ENCODE measurements around the gene UNKL.
A peak's percentile ranks its signal among the peaks of the same experiment; 100 is the strongest.

The UNKL gene

DNA sequence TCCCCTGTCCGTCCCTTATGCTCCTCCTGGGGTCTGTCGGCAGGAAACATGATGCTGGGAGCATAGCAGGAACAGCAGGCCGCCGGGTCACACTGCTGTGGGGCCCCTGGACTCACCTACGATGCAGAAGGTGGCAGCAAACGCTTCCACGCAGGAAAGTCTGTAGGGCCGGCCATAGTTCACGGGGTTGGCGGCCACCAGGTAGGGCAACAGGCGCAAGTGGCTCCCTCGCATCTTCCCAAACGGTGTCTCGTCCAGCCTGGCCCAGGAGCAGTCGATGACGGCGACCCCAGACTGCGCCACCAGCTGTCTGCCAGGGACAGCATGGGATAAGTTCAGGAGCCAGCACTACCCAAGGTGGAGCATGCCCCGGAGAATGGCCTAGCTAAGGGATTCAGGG lies 63.8 kb downstream of the UNKL start:
- DNase-seq (ENCODE audit: insufficient read length, low spot score) (no peak), FAIRE-seq (peak; percentile 13)
- TF ChIP-seq SPI1 (IDR thresholded peaks at IDR 0.05; ENCODE audit: low read depth, low read length) (no peak), TAF1 (IDR thresholded peaks at IDR 0.05; ENCODE audit: low read depth, low read length) (no peak), POU2F2 (IDR thresholded peaks at IDR 0.05; ENCODE audit: low read depth, low read length) (no peak), POLR2AphosphoS5 (IDR thresholded peaks at IDR 0.05; ENCODE audit: low read depth, low read length) (no peak), PAX5 (IDR thresholded peaks at IDR 0.05; ENCODE audit: insufficient read depth, low read length, severe bottlenecking) (no peak), POLR2A (IDR thresholded peaks at IDR 0.05; ENCODE audit: low read depth, low read length) (no peak)

DNA sequence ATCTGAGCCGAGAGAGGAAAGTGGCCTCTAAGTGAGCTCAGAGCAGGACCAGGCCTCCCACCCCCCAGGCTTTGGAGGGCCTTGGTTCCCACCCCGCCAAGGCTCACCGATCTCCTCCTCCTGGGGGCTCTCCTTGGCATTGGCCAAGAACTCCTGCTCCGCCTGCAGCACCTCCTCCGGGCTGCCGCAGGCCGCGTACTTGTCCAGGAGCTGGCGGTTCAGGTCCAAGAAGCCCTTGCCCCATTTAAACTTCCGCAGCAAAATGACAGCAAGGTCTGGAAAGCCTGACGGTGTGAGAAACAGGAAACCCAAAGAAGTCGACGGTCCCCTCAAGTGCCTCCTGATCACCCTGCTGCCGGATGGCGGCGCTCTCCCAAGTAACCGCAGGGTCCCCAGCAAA lies 64.6 kb downstream of the UNKL start:
- no peak for DNase-seq (ENCODE audit: insufficient read length, low spot score)
- FAIRE-seq, result no peak
- TF ChIP-seq POLR2AphosphoS5 (IDR thresholded peaks at IDR 0.05; ENCODE audit: low read depth, low read length), result no peak
- no peak for TF ChIP-seq POLR2A (IDR thresholded peaks at IDR 0.05; ENCODE audit: low read depth, low read length)
- no peak for TF ChIP-seq SPI1 (IDR thresholded peaks at IDR 0.05; ENCODE audit: low read depth, low read length)
- TF ChIP-seq PAX5 (IDR thresholded peaks at IDR 0.05; ENCODE audit: insufficient read depth, low read length, severe bottlenecking), result no peak
- TF ChIP-seq TAF1 (IDR thresholded peaks at IDR 0.05; ENCODE audit: low read depth, low read length), result no peak
- TF ChIP-seq POU2F2 (IDR thresholded peaks at IDR 0.05; ENCODE audit: low read depth, low read length), result no peak

DNA sequence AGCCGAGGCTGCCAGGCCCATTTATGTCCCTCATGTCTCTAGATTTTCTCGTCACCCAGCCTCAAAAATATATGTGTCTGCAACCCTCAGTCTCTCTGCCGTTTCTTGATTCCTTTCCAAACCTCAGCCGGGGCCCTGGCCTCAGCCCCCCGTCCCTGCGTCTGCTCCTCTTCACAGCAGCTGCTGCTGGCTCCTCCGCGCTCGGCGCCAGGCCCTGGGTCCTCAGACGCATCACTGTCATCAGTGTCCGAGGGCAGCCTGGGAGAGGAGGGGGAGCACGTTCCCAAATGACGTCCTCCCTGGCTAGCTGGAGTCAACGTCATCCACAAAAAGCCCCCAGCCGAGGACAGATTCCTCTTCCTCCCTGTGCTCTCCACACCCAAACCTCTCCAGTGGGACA lies 65.2 kb downstream of the UNKL start:
- no peak for TF ChIP-seq SPI1 (IDR thresholded peaks at IDR 0.05; ENCODE audit: low read depth, low read length)
- TF ChIP-seq POLR2AphosphoS5 (IDR thresholded peaks at IDR 0.05; ENCODE audit: low read depth, low read length), result no peak
- no peak for TF ChIP-seq POLR2A (IDR thresholded peaks at IDR 0.05; ENCODE audit: low read depth, low read length)
- no peak for TF ChIP-seq PAX5 (IDR thresholded peaks at IDR 0.05; ENCODE audit: insufficient read depth, low read length, severe bottlenecking)
- no peak for TF ChIP-seq TAF1 (IDR thresholded peaks at IDR 0.05; ENCODE audit: low read depth, low read length)
- TF ChIP-seq POU2F2 (IDR thresholded peaks at IDR 0.05; ENCODE audit: low read depth, low read length), result no peak
- no peak for FAIRE-seq

GRCh38 chr16:1348926-1349325 lies 65.6 kb downstream of the UNKL start:
- FAIRE-seq (no peak), DNase-seq (ENCODE audit: insufficient read length, low spot score) (no peak)
- TF ChIP-seq POLR2A (IDR thresholded peaks at IDR 0.05; ENCODE audit: low read depth, low read length), result no peak
- no peak for TF ChIP-seq POU2F2 (IDR thresholded peaks at IDR 0.05; ENCODE audit: low read depth, low read length)
- no peak for TF ChIP-seq POLR2AphosphoS5 (IDR thresholded peaks at IDR 0.05; ENCODE audit: low read depth, low read length)
- no peak for TF ChIP-seq TAF1 (IDR thresholded peaks at IDR 0.05; ENCODE audit: low read depth, low read length)
- no peak for TF ChIP-seq PAX5 (IDR thresholded peaks at IDR 0.05; ENCODE audit: insufficient read depth, low read length, severe bottlenecking)
- no peak for TF ChIP-seq SPI1 (IDR thresholded peaks at IDR 0.05; ENCODE audit: low read depth, low read length)

More for the DNA sequence above, 65.2 kb downstream of the UNKL start:
- DNase-seq (ENCODE audit: insufficient read length, low spot score), result no peak

DNA sequence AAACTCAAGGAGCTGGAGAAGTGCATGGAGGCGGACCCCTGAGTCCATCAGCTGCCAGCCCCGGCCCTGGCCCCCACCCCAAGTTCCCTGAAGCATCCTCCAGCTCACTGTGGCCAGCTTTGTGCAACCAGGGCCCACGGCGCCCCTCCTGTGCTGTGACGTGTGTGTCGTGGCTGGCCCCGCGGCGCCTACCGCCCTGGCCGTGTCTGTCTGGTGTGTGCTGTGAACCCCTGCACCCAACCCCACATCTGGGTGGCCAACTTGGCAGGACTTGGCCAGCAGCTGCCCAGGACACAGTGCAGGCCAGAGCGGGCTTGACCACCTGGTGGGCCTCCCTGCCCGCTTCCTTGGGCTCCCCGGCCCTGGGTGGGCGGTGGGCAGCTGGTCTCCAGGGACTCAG lies 66.1 kb downstream of the UNKL start:
- DNase-seq (ENCODE audit: insufficient read length, low spot score) (no peak), FAIRE-seq (no peak)
- TF ChIP-seq SPI1 (IDR thresholded peaks at IDR 0.05; ENCODE audit: low read depth, low read length) (no peak), POLR2A (IDR thresholded peaks at IDR 0.05; ENCODE audit: low read depth, low read length) (no peak), POLR2AphosphoS5 (IDR thresholded peaks at IDR 0.05; ENCODE audit: low read depth, low read length) (no peak), POU2F2 (IDR thresholded peaks at IDR 0.05; ENCODE audit: low read depth, low read length) (no peak), PAX5 (IDR thresholded peaks at IDR 0.05; ENCODE audit: insufficient read depth, low read length, severe bottlenecking) (no peak), TAF1 (IDR thresholded peaks at IDR 0.05; ENCODE audit: low read depth, low read length) (no peak)

DNA sequence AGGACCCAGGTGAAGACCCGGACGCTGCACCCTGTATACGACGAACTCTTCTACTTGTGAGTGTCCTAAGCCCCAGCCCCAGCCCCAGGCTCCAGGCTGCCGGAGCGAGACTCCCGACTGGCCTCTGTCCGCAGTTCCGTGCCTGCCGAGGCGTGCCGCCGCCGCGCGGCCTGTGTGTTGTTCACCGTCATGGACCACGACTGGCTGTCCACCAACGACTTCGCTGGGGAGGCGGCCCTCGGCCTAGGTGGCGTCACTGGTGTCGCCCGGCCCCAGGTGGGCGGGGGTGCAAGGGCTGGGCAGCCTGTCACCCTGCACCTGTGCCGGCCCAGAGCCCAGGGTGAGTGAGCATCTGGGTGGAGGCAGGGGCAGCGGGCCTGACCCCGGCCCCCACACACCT lies 66.5 kb downstream of the UNKL start:
- no peak for FAIRE-seq
- DNase-seq (ENCODE audit: insufficient read length, low spot score), result no peak
- TF ChIP-seq POLR2AphosphoS5 (IDR thresholded peaks at IDR 0.05; ENCODE audit: low read depth, low read length), result no peak
- TF ChIP-seq SPI1 (IDR thresholded peaks at IDR 0.05; ENCODE audit: low read depth, low read length), result no peak
- TF ChIP-seq POU2F2 (IDR thresholded peaks at IDR 0.05; ENCODE audit: low read depth, low read length), result no peak
- TF ChIP-seq POLR2A (IDR thresholded peaks at IDR 0.05; ENCODE audit: low read depth, low read length), result no peak
- TF ChIP-seq PAX5 (IDR thresholded peaks at IDR 0.05; ENCODE audit: insufficient read depth, low read length, severe bottlenecking), result no peak

DNA sequence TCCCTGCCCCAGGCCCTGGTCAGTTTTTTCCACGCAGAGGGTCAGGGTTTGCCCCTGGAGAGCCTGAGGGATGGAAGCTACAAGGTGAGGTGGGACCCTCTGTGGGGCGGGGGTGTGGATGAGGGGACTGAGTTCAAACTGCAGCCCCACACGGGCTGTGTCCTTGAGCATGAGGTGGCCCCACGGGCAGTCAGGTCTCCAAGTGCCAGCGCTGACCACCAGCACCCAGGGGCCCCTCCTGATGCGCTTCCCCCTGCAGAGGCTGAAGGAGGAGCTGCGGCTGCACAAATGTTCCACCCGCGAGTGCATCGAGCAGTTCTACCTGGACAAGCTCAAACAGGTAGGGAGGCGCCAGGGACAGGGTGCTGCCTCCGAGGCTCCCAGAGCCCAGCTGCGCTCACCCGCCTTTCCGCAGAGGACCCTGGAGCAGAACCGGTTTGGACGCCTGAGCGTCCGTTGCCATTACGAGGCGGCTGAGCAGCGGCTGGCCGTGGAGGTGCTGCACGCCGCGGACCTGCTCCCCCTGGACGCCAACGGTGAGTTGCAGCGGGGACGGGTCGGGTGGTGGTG lies 67.1 kb downstream of the UNKL start:
- FAIRE-seq, result no peak
- no peak for DNase-seq (ENCODE audit: insufficient read length, low spot score)
- no peak for TF ChIP-seq SPI1 (IDR thresholded peaks at IDR 0.05; ENCODE audit: low read depth, low read length)
- TF ChIP-seq POLR2AphosphoS5 (IDR thresholded peaks at IDR 0.05; ENCODE audit: low read depth, low read length), result no peak
- no peak for TF ChIP-seq POU2F2 (IDR thresholded peaks at IDR 0.05; ENCODE audit: low read depth, low read length)
- no peak for TF ChIP-seq TAF1 (IDR thresholded peaks at IDR 0.05; ENCODE audit: low read depth, low read length)
- TF ChIP-seq PAX5 (IDR thresholded peaks at IDR 0.05; ENCODE audit: insufficient read depth, low read length, severe bottlenecking), result no peak
- no peak for TF ChIP-seq POLR2A (IDR thresholded peaks at IDR 0.05; ENCODE audit: low read depth, low read length)

DNA sequence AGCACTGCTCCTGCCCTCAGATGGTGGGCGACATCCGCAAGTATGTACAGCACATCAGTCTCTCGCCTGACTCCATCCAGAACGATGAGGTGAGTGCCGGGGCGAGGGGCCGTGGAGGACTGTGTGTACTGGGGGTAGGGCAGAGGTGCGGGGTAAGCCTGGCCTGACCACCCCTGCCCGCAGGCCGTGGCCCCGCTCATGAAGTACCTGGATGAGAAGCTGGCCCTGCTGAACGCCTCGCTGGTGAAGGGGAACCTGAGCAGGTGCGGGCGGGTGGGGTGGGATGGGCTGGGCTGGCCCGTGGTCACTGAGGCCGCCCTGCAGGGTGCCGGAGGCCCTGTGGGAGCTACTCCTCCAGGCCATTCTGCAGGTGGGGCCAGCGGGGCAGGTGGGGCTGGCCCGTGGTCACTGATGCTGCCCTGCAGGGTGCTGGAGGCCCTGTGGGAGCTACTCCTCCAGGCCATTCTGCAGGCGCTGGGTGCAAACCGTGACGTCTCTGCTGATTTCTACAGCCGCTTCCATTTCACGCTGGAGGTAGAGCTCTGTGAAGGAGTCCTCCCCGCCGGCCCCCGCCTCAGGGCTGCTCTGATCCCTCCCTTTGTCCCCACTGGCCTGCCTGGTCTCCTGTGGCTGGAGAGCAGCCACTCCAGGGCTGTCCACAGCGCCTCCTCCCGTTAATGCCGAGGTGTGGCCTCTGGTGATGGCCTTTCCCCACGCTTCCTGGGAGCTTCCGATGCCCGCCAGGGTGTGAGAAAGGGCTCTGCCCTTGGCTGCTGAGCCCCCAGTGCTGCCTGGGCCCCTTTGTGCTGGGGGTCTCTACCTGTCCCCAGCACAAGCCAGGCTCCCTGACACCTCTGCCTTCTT lies 67.8 kb downstream of the UNKL start:
- FAIRE-seq (no peak), DNase-seq (ENCODE audit: insufficient read length, low spot score) (no peak)
- no peak for TF ChIP-seq SPI1 (IDR thresholded peaks at IDR 0.05; ENCODE audit: low read depth, low read length)
- TF ChIP-seq PAX5 (IDR thresholded peaks at IDR 0.05; ENCODE audit: insufficient read depth, low read length, severe bottlenecking), result no peak
- TF ChIP-seq POU2F2 (IDR thresholded peaks at IDR 0.05; ENCODE audit: low read depth, low read length), result no peak
- TF ChIP-seq TAF1 (IDR thresholded peaks at IDR 0.05; ENCODE audit: low read depth, low read length), result no peak
- TF ChIP-seq POLR2AphosphoS5 (IDR thresholded peaks at IDR 0.05; ENCODE audit: low read depth, low read length), result no peak
- no peak for TF ChIP-seq POLR2A (IDR thresholded peaks at IDR 0.05; ENCODE audit: low read depth, low read length)

- DNase-seq (ENCODE audit: insufficient read length, low spot score) (no peak), FAIRE-seq (no peak)
- TF ChIP-seq SPI1 (IDR thresholded peaks at IDR 0.05; ENCODE audit: low read depth, low read length) (no peak), POU2F2 (IDR thresholded peaks at IDR 0.05; ENCODE audit: low read depth, low read length) (no peak), PAX5 (IDR thresholded peaks at IDR 0.05; ENCODE audit: insufficient read depth, low read length, severe bottlenecking) (no peak), POLR2A (IDR thresholded peaks at IDR 0.05; ENCODE audit: low read depth, low read length) (no peak), POLR2AphosphoS5 (IDR thresholded peaks at IDR 0.05; ENCODE audit: low read depth, low read length) (no peak), TAF1 (IDR thresholded peaks at IDR 0.05; ENCODE audit: low read depth, low read length) (no peak)
Observed at GRCh38 chr16:1345651-1346421, 68.7 kb downstream of the UNKL start.
